HFF-Myc (cell line): ENCODE results near the gene PARD3B.

ENCODE experiments used
- DNase-seq: peaks from one replicate; pipeline ENCODE4 v3.0.0-alpha.2; 2011; ENCODE audit warnings: low read depth; ENCODE audit errors: extremely low read depth
- H3K4me3 ChIP-seq: replicated peaks from 2 replicates; pipeline ENCODE4 v1.5.1; 2011; ENCODE audit warnings: low read depth, mild to moderate bottlenecking, control low read depth, low read length
- CTCF ChIP-seq: IDR thresholded peaks from 2 replicates; pipeline ENCODE4 v1.5.1; 2012; ENCODE audit warnings: mild to moderate bottlenecking, low read depth, low read length, control low read depth; ENCODE audit errors: missing control alignments

Gene PARD3B

GRCh38 chr2:205369813-205370212 is 824.5 kb downstream of the PARD3B start:
- DNase-seq: no peak
- H3K4me3 ChIP-seq: no peak overlapping the region
- TF ChIP-seq CTCF: no peak

GRCh38 chr2:205370726-205371125 is 825.5 kb downstream of the PARD3B start:
- no peak for DNase-seq
- H3K4me3 ChIP-seq: no peak overlapping the region
- no peak for TF ChIP-seq CTCF

GRCh38 chr2:205372141-205372540 is 826.9 kb downstream of the PARD3B start:
- H3K4me3 ChIP-seq: no peak overlapping the region
- no peak for DNase-seq
- no peak for TF ChIP-seq CTCF

GRCh38 chr2:205375461-205376448 is 830.5 kb downstream of the PARD3B start:
- H3K4me3 ChIP-seq: no peak overlapping the region
- no peak for TF ChIP-seq CTCF
- DNase-seq: peak; percentile 38

- no peak for DNase-seq
- TF ChIP-seq CTCF: no peak
- H3K4me3 ChIP-seq: no peak overlapping the region
Measured at GRCh38 chr2:205377324-205377723, 832.0 kb downstream of the PARD3B start.

GRCh38 chr2:205383601-205384000 is 838.3 kb downstream of the PARD3B start:
- no peak for TF ChIP-seq CTCF
- no peak for DNase-seq
- no peak overlapping the region for H3K4me3 ChIP-seq
